ENCODE results near the gene PXT1.
"Not testable (repeated sequence)": the region's sequence is repeated elsewhere in the genome, so short reads cannot be mapped to it uniquely, and the experiment has no call there.

The PXT1 gene

DNA sequence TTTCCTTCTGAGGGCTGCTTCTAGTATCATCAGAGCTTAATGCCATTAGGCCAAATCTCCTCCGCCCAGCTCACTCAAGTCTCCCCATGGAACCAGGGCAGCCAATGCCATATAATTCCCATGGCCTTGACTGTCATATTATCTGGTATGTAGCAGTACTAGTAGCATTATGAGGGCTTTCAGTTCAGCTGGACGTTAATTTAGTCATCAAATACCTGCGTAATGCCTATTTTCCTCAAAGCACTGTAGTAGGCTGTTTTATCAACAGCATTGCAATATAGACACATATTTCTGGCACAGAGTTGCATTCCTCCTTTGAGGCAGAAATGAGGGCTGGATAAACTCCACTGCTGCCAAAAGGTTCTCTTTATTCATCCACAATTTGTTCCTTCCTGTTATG lies 1.8 kb upstream of the PXT1 start:
- no peak for DNase-seq (ENCODE audit: low read depth in 1 of 2, low spot score in 1 of 2)

DNA sequence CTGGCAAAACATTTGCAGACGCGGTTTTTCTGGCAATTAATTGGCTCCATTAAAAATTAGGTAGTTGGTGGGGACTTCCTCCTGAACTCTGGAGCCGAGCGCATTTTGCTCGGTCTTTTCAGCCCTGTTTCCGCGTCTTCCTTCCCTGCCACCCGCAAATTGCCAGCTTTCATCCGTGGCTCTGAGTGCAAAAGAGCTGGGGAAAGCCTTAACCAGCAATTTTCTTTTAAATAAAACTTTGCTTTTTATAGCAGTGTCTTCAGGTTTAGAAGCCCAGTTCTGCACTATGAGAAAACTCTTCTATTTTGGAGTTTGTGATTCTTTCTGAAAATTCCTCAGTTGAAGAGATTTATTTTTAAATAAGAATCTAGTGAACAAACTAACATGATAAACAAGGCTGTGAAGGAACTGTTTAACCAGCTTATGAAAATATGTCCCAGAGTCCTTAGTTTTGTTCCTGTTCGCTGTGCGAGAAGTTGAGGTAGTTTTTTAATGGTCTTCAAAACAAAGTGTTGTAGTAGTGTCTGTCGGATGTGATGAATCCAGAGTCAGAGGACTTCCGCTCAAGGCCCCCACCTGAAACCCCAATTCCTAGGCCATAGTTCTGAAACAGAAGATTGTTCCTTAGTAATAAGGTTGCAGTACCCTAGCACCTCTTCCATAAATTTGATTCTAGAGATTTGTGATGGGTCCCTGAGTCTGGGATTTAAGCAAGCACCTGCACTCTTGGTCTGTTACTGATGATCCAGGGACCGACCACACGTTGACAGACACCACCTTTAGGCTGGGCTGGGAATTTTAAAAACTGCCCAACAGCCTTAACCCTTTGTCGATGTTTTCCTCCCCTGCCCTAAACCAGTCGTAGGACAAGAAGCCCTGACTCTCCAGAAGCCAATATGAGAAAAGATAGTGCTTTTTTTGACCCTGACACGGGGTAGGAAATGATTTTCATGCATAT lies 1.1 kb upstream of the PXT1 start:
- DNase-seq (ENCODE audit: low read depth in 1 of 2, low spot score in 1 of 2): no peak

DNA sequence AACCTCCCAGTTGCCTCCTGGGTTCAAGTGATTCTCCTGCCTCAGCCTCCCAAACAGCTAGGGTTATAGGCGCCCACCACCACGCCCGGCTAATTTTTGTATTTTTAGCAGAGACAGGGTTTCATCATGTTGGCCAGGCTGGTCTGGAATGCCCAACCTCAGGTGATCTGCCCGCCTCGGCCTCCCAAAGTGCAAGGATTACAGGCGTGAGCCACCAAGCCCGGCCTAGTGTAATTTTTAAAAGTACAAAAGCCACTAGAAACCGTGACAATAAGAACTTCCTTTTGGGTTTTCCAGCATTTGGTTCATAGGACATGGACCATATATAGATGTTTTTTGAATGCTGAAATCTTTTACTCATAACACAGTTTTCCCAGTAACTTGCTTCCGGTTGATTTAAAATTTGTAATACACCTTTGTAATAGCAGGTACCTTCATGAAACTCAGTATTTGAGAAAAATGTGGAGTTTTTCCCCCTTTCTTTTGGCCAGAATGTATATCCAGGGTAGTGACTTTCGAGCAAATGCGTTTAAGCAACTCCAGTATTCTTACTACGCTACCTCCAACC lies 467 bp downstream of the PXT1 start:
- no peak for DNase-seq (ENCODE audit: low read depth in 1 of 2, low spot score in 1 of 2)

GRCh38 chr6:36441307-36441894 lies 1.3 kb downstream of the PXT1 start:
- DNase-seq (ENCODE audit: low read depth in 1 of 2, low spot score in 1 of 2): peak; percentile 58 to 60

GRCh38 chr6:36436466-36436865 lies 6.2 kb downstream of the PXT1 start:
- DNase-seq (ENCODE audit: low read depth in 1 of 2, low spot score in 1 of 2): no peak

GRCh38 chr6:36432151-36432671 lies 10.4 kb downstream of the PXT1 start:
- DNase-seq (ENCODE audit: low read depth in 1 of 2, low spot score in 1 of 2): no peak

DNA sequence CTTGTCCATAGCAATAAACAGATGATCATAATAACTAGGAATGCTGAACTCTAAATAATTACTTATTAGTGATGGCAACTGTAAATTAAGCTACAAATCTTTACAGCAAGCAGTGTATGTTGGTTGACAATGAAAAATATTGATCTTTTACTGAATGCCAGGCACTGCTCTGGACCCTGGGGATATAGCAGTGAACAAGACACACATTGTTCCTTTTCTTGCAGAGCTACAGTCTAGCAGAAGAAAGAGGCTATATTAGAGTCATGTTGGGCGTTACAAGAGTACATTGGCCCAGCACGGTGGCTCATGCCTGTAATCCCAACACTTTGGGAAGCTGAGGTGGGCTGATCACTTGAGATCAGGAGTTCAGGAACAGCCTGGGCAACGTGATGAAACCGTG lies 11.5 kb downstream of the PXT1 start:
- DNase-seq (ENCODE audit: low read depth in 1 of 2, low spot score in 1 of 2): no peak

DNA sequence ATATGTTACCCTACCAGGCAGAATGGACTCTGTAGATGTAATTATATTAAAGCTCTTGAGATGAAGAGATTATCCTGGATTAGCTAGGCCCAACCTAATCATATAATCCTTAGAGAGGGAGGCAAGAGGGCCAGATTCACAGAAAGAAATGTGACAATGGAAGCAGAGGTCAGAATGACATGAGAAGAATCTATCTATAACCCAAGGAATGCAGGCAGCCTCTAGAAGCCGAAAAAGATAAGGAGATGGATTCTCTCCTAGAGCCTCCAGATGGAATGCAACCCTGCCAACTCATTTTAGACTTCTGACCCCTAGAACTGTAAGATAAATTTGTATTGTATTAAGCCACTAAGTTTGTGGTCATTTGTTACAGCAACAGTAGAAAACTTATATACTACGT lies 12.3 kb downstream of the PXT1 start:
- DNase-seq (ENCODE audit: low read depth in 1 of 2, low spot score in 1 of 2): no peak

DNA sequence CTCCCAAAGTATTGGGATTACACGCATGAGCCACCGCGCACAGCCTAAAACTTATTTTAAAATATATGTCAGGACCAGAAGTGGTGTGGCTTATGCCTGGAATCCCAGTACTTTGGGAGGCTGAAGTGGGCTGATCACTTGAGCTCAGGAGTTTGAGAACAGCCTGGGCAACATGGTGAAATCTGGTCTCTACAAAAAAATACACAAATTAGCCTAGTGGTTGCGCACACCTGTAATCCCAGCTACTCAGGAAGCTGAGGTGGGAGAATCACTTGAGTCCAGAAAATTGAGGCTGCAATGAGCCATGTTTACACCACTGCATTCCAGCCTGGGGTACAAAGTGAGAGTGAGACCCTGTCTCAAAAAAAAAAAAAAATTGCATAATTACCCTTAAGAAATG lies 13.7 kb downstream of the PXT1 start:
- no peak for DNase-seq (ENCODE audit: low read depth in 1 of 2, low spot score in 1 of 2)

- DNase-seq (ENCODE audit: low read depth in 1 of 2, low spot score in 1 of 2): no peak
Observed at GRCh38 chr6:36426622-36427021, 16.0 kb downstream of the PXT1 start.

DNA sequence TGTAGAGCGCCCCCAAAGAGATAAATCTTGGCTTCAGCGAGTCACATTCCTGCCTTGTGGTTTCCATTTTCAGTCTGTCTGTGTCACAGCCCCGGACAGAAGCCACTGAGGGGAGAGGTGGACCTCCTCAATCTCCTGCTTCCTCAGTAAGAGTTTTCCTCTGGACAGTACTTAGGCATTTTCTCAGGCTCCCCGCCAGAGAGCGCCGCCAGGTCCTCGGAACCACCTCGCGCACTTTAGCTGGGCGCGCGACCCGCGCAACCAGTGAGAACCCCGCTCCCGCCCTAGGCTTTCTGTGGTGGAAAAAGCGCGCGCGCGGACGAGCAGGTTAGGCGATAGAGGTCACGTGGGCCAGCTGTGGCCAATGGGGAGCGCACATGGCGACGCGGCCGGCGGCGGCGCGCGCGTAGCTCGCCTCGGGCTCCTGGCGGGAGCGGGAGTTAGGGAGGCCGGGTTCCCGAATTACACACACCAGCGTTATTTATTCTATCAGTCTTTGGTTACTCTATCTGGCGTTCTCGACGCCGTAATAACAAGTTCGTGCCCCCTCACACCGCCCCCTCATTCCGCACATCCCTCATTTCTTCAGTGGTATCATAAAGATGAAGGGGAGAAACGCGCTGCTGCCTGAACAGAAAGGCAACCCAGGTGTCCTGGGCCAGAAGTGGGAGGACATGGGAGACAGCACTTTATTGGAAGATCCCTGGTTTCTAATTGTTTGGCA lies 19.4 kb downstream of the PXT1 start:
- peak; percentile 95 to 96 for DNase-seq (ENCODE audit: low read depth in 1 of 2, low spot score in 1 of 2)

DNA sequence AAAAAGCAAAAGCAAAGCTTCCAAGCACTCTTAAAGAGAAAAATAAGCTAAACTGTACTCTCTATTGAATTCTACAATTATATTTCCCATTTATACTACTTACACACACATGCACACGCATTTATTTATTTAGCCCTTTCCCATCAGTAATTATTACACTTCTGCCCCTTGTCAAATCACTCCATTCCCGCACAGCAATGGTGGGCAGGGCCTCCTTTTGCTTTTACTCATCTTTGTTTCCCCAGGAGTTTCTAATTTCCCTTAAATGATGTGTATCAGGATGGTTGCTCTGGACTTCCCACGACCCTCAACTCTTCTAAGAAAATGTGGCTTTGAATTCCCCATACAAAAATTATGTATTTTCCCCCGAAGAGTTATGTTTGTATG lies 19.9 kb downstream of the PXT1 start:
- DNase-seq (ENCODE audit: low read depth in 1 of 2, low spot score in 1 of 2): no peak

- no peak for DNase-seq (ENCODE audit: low read depth in 1 of 2, low spot score in 1 of 2)
Observed at GRCh38 chr6:36419310-36419709, 23.3 kb downstream of the PXT1 start.

- DNase-seq (ENCODE audit: low read depth in 1 of 2, low spot score in 1 of 2): no peak
Observed at GRCh38 chr6:36418558-36418957, 24.1 kb downstream of the PXT1 start.

- DNase-seq (ENCODE audit: low read depth in 1 of 2, low spot score in 1 of 2): no peak
Observed at GRCh38 chr6:36414481-36414880, 28.2 kb downstream of the PXT1 start.

DNA sequence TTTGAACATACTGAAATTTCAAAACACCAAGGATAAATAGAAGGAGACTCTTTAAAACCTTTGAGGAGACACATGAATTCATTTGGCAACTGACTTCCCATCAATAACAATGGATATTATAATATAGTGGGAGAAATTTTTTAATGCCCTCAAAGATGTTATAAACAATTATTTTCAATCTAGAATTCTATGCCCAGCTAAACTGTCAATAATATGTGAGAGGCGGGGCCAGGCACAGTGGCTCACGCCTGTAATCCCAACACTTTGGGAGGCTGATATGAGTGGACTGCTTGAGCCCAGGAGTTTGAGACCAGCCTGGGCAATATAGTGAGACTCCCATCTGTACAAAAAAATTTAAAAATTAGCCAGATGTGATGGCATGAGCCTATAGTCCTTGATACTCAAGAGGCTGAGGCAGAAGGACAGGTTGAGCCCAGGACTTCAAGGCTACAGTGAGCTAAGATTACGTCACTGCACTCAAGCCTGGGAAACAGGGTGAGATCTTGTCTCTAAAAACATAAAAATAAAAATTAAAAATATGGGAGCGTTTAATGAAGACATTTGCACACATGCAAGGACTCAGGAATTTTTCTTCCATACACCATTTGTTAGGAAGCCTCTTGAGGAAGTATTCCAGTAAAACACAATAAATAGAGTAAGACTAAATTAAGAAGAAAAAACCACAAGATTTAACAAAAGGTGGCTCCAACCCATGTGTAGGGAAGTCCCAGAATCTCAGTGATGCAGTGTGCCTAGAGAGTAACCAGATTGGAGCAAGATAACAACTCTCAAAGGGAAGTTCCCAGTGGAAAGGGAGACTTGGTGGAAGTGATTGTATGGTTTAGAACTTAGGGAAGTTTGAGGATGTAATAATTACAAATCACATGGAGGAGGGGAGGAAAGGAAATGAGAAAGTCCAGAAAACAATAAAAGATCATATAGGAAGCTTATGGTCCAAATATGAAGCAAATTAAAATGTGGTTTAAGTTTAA lies 28.9 kb downstream of the PXT1 start:
- DNase-seq (ENCODE audit: low read depth in 1 of 2, low spot score in 1 of 2): no peak

DNA sequence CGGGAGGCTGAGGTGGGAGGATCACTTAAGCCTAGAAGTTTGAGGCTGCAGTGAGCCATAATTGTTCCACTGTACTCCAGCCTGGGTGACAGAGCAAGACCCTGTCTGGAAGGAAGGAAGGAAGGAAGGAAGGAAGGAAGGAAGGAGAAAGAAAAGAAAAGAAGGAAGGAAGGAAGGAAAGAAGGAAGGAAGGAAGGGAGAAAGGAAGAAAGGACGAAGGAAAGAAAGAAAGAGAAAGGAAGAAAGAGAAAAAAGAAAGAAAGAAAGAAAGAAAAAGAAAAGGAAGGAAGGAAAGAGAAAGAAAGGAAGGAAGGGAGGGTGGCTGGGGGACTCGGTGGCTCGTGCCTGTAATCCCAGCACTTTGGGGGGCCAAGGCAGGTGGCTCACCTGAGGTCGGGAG lies 32.9 kb downstream of the PXT1 start:
- DNase-seq (ENCODE audit: low read depth in 1 of 2, low spot score in 1 of 2): not testable (repeated sequence)

DNA sequence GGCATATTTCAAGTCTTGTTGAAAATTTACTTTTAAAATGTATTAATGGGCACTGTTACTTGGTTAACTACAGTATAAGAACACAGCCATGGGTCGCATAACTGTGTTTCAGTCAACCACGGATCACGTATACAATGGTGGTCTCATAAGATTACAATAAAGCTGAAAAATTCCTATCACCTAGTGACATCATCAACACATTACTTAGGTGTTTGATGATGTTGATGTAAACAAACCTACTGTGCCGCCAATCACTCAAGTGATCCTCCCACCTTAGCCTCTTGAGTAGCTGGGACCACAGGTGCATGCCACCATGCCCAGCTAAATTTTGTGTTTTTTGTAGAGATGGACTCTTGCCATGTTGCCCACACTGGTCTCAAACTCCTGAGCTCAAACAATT lies 38.5 kb downstream of the PXT1 start:
- DNase-seq (ENCODE audit: low read depth in 1 of 2, low spot score in 1 of 2): no peak

DNA sequence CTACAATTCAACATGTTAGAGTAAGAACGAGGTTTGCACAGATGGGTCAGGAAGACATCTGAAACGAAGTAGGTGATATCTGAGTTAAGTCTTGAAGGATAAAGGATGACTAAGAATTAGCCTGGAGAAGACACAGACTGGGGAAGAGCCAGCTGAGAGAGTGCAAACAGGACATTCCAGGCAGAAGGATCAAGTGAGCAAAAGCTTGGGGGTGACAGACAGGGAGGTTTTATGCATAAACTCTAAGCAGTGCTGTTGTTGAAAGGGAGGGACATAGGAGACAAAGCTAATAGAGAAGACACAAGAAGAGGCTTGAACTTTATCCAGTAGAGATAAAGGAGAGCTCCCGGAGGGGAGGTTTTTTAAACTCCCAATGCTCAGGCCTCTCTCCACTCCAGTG lies 40.2 kb downstream of the PXT1 start:
- no peak for DNase-seq (ENCODE audit: low read depth in 1 of 2, low spot score in 1 of 2)

DNA sequence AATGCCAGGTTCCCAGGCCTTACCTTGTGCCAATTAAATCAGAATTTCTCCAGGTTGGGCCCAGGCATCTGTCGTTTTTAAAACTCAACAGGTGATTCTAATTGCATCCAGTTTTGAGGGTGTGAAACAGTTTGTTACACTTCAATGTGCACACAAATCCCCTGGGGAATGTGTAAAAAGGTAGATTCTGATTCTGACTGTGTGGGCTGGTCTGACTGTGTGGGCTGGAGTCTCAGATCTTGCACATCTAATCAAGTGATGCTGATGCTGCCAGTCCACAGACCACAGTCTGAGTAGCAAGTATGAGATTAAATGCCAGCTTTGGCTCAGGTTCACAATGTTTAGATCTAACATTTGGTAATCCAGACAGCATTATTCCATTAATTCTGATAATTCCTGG lies 42.7 kb downstream of the PXT1 start:
- no peak for DNase-seq (ENCODE audit: low read depth in 1 of 2, low spot score in 1 of 2)

Measured in stimulated activated CD4-positive, alpha-beta T cell treated with anti-CD3 and anti-CD28 coated beads, Interleukin-15, amount 100 ng/mL, for 1 hour (primary cell).